Fibroblast of mammary gland (primary cell): Measurements from ENCODE around the gene SLC2A5.

Source experiments
- DNase-seq: peaks from one replicate; pipeline ENCODE4 v3.0.0-alpha.2; 2010; ENCODE audit warnings: low read depth
- H3K4me3 ChIP-seq: 2 replicates; pipeline ENCODE4 v1.5.1; 2011; ENCODE audit warnings: low read depth, mild to moderate bottlenecking, low read length, moderate library complexity; ENCODE audit not compliant: control insufficient read depth
- CTCF ChIP-seq: conservative IDR thresholded peaks from 2 replicates; pipeline ENCODE4 v1.5.1; 2011; ENCODE audit warnings: low read depth, low read length, inconsistent platforms; ENCODE audit not compliant: control insufficient read depth, insufficient read depth

Gene SLC2A5

GRCh38 chr1:8985915-8986813 is 83.3 kb downstream of the SLC2A5 start:
- peak; percentile 96 for DNase-seq
- no peak overlapping the region for H3K4me3 ChIP-seq
- TF ChIP-seq CTCF: no peak
